Measurements from ENCODE around the gene FSTL3.
"Not testable (repeated sequence)": the region's sequence is repeated elsewhere in the genome, so short reads cannot be mapped to it uniquely, and the experiment has no call there.

FSTL3 gene

DNA sequence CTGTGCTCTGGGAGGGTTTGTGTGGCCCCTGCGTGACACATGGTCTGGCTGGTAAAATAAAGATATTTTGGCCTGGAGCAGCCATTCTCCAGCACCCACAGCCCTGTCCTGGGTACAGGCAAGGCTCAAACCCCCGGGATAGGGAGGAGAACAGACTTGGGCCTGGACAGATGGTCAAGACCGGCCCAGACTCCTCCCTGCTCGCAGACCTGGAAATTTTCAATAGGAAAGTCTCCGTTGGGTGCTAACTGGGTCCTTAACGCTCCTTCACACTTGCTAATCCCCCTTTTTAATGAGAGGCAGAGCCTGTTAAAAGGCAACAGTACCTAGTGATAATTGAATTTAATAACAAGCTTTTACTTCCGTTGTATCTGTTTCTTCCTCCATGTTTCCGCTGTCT lies 35.1 kb downstream of the FSTL3 start:
- DNase-seq, result no peak

DNA sequence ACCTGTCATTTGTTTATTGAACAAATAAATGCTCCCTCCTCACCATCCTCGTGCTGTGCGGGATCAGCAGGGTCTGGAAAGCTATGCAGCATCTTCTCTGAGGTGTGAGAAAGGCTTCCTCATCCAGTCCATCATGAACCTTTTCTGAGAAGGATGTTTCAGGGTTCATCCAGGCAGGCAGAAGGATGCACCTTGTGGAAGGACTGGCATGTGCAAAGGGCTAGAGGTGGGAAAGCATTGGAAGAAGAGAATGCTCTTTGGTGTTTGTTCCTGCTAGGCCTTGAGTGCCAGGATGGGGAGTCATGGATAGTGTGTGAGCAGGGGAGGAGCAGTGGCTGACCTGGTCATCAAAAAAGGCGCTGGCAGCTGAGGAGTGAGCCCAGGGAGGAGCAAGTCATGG lies 39.2 kb downstream of the FSTL3 start:
- no peak for DNase-seq

DNA sequence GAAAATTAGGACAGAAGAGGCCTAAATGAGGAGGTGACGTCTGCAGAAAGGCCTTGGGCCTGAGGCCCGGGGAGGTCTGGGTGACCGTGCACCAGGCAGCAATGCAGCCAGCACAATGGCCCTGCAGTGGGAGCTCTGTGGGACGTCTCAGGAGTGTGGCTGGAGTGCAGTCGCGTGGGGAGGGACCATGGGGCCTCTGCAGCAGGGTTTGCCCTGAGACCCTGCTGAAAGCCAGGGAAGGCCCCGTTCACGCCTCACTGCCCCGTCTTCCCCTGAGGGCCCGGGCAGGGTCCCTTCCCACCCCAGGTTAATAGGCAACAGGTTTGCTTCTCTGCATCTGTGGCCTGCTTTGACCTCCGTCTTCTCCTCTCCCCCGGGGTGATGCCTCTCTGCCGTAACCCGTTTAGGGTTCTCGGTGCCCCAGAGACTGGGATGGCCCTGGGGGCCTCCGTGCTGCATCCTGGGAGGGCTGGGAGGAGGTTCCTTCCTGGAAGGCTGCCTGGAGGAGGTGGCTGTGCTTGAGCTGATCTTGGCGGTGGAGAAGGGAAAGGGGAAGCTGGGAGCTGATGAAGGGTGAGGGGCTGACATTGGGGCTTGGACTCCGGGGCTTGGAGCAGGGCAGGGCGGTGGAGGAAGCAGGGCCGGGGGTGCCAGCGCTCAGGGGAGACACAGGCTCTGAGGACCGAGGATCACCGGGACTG lies 42.2 kb downstream of the FSTL3 start:
- DNase-seq, result no peak

DNA sequence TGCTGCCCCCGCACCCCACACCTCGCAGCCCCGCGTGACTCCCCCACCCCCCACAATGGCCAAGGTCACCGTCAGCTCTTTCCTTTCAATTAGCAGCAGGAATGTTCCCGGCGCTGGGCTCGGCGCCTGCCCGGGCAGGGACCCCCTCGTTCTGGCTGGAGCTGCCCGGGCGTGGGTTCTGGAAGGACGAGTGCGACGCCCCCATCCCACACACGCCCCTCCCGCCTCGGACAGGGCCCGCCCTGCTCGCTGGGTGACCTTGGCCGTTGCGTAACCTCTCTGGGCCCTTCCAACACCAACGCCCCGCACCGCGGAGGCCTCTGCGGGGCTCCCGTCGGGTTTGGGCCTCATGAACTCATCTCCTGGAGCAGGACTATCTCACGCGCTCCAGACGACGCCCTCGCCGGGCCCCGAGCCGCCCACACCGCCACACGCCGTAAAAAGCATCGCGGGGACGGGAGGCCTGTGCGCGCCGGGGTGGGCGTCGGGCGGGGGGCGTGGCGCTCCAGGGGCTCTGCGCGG lies 42.9 kb downstream of the FSTL3 start:
- no peak for DNase-seq

DNA sequence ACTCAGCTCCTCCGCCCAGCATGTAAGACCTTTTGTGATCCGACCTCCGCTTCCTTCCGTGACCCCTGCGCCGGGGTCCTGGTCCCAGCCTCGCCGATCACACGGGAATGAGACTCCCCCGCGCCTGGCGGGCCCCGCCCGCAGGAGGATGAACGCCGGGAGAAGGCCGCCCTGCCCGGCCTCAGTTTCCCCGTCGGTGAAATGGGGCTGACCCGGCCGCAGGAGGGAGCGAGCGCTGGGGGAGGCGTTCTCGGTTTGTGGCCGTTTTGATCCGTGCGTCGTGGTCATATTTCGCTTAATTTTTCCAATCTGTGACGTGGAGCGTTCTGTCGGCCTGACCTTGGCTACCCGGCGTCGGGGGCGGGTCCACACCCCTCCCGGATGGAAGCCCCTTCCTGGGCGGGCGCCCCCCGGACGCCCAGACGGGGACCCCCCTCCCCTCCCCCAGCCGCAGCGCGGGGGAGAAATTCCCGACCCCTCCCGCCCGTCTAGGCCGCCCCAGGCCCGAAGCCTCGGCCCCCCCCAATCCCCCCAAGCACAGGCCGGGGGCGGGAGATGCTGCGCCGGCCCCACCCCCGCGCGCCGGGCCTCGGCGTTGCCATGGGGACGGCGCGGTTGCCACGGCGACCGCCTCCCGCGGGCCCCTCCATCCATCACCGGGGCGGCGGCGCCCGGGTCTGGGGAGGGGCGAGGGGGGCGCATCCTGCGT lies 43.6 kb downstream of the FSTL3 start:
- no peak for DNase-seq

DNA sequence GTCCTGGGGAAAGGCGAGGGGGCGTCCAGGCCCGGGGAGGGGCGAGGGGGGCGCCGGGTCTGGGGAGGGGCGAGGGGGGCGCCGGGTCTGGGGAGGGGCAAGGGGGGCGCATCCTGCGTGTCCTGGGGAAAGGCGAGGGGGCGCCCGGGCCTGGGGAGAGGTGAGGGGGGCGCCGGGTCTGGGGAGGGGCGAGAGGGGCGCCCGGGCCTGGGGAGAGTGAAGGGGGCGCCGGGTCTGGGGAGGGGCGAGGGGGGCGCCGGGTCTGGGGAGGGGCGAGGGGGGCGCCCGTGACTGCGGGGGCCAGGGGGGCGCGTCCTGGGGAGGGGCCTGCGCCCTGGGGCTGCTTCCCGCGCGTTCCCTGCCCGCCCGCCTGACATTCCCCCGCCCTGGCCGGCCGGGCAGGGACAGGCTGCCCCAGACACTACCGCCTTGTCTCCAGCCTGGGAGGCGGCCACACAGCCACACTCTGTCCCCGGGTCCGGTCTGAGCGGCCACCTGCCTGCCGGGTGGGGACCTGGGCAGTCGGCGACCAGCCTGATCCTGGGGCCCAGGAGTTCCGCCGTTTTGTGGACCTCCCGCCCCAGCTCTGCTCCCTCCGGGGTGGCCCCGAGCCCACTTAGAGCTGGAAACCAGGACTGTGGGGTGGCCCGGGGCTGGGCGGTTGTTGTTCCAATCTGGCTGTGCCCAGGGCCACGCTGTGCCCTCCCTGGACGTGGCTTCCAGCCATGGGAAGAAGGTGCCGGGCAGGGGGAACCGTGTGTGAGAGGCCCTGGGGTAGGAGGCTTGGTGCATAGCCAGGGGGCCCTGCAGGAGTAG lies 44.4 kb downstream of the FSTL3 start:
- no peak for DNase-seq

DNA sequence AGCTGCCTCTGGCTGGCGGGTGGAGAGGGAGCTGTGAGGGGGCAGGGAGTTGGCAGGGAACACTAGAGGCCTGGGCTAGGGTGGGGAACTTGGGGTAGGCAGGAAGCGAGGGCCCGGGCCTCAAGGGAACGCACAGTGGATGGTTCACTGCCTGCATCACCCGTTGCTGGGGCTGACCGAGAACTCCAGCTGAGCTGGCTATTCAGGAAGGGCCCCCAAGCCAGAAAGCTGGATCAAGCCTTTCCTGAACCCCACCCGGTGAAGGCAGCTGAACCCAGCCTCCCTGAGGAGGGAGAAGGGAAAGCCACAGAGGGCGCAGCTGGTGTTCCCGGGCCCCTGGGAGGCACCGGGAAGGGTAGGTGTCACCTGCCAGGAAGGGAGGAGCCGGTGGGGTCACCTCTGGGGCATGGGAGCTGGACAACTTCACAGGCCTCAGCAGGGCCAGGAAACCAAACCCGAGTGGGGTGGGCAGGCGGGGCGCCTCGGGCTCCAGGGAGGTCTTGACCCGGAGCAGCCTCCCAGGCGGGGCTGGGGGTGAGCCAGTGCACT lies 46.4 kb downstream of the FSTL3 start:
- no peak for DNase-seq

DNA sequence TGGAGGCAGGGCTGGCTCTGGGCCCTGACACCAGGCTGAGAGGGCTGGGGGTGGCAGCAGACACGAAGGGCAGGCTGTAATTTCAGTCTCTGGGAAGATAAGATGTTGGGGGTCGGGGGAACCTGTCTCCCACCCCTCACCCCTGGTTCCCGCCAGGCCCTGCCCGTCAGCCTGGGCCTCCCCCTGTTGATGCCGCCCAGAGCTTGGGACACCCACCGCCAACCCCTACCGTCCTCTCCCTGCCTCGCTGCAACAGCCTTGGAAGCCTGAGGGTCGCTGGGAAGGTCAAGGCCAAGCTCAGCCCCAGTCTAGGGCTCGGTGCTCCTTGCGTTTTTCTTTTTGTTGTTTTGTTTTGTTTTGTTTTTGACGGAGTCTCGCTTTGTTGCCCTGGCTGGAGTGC lies 47.1 kb downstream of the FSTL3 start:
- DNase-seq, result no peak

DNA sequence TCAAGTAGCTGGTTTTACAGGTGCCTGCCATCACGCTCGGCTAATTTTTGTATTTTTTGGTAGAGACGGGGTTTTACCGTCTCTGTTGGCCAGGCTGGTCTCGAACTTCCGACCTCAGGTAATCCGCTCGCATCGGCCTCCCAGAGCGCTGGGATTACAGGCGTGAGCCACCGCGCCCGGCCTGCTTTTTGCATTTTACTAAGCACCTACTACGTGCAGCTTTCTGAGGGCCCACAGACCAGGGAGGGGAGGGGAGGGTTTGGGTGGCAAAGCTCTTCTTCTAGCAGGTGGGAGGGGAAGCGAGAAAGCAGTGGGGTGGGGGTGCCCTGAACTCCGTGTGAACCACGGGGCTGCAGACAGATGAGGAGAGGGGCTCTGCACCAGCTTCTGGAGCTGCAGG lies 47.5 kb downstream of the FSTL3 start:
- no peak for DNase-seq

DNA sequence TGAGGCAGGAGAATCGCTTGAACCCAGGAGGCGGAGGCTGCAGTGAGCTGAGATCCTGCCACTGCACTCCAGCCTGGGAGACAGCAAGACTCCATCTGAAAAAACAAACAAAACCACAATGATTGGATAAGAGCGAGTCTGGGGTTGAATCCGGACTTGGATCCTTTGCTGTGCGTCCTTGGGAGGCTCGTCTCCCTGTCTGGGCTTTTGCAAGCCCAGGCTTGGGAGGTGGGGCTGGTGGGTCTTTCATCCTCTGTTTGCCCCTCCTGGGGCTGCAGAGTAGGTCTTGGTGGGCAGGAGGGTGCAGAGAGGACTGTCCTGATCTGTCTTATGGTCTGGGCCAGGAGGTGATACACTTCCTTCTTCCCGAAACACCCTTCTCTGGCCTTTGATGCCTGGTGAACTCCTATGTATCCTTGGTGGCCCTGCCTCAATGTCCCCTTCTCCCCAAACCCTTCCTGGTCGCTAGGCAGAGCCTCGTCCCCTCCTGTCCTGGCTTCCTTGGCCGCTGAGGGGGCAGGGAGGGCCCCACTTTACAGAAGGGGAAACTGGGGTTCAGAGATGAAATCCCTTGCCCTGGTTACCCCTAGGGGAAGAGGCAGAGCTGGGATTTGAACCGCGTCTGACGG lies 49.4 kb downstream of the FSTL3 start:
- no peak for DNase-seq

DNA sequence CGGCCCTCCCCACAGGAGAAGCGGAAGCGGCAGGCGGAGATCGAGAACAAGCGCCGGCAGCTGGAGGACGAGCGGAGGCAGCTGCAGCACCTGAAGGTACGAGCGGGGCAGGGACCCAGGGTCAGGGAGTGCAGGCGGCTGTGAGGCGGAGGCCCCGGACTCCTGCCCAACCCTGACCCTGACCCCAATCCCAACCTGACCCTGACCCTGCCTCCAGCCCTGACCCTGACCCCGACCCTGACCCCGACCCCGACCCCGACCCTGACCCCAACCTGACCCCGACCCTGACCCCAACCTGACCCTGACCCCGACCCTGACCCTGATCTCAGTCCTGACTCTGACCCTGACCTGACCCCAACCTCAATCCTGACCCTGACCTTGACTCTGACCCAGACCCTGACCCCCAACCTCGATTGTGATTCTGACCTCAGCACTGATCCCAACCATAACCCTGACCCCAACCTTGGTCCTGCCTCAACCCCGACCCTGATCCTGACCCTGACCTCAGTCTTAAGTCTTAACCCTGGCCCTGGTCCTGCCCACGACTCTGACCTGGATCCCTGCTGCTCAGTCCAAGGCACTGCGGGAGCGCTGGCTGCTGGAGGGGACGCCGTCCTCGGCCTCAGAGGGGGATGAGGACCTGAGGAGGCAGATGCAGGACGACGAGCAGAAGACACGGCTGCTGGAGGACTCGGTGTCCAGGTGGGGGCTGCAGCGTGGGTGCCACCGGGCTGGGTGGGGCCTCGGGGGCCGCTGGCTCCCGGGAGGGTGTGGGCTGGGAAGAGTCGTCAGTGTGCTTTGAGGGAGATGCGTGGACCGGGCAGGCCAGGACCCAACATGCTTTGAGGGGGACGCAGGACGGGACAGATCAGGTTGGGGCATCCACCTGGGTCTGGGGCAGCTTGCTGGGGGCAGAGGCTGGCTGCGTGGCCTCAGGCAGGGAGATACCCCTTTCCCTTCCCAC lies 51.1 kb downstream of the FSTL3 start:
- DNase-seq, result no peak

DNA sequence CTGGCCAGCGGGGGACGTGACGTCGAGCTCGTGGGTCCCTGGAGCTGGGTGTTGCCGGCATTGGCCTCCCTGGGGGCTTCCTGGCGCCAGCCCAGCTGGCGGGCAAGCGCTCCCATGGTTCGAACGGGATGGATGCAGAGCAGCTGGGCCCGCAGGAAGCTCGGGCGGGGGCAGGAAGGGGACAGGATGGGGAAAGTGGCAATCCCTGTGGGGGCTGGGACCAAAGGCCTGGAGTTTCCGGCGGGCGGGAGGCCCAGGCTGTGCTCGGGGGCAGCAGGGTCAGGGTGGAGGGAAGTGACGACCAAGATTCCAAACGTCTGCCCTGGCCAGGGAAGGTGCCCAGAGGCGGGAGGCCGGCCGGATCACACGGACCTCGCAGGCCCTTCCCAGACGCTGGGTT lies 51.8 kb downstream of the FSTL3 start:
- DNase-seq, result no peak

DNA sequence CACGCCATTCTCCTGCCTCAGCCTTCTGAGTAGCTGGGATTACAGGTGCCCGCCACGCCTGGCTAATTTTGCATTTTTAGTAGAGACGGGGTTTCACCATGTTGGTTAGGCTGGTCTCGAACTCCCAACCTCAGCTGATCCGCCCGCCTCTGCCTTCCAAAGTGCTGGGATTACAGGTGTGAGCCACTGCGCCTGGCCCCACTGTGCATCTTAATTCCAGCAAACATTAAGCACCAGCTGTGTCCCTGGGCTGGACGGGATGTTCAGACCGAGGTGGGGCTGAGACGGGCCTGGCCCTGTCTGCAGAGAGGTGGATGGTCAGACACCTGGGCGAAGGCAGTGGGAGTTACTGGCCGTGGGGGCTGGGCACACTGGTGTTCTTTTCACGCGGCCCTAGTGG lies 53.4 kb downstream of the FSTL3 start:
- not testable (repeated sequence) for DNase-seq

DNA sequence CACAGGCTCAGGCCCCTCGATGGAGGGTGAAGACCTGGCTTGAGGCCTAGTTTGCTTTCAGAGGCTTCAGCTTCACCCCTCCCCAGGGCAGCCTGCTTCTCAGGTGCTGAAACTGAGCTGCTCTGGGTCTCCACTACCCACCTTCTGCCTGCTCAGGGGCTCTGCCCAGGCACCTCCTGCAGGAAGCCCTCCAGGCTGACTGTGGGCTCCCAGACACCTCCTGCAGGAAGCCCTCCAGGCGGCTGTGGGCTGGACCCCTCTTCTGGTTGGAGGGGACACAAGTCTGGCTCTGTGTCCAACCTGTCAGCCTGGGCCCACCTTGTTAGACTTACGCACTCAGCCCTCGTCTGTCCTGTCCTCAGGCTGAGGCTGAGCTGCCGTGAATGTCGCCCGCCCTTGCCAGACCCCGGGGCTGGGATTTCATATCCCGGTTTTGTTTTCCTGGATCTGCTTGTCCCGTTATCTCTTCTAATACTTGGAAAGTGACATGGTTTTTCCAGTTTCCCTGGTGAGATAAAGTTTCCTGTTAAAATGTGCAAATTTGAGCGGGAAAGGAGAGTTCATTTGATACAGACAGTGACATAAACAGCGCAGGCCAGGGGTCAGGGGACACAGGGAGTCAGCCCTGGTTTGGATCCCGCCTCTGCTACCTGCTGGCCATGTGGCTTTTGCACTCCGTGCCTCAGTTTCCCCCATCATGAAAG lies 53.9 kb downstream of the FSTL3 start:
- DNase-seq, result no peak

DNA sequence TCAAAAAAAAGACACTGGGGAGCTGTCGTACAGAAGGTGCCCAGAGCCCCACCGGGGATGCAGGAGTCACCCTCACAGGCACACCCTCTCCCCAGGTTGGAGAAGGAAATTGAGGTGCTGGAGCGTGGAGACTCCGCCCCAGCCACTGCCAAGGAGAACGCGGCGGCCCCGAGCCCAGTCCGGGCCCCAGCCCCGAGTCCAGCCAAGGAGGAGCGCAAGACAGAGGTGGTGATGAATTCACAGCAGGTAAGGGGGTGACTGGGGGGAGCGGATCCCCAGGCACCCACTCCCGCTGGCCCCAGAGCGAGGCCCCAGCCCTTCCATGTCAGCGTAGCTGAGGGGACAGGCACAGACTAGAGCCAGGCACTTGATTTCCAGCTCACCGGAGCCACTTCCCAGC lies 54.8 kb downstream of the FSTL3 start:
- no peak for DNase-seq

DNA sequence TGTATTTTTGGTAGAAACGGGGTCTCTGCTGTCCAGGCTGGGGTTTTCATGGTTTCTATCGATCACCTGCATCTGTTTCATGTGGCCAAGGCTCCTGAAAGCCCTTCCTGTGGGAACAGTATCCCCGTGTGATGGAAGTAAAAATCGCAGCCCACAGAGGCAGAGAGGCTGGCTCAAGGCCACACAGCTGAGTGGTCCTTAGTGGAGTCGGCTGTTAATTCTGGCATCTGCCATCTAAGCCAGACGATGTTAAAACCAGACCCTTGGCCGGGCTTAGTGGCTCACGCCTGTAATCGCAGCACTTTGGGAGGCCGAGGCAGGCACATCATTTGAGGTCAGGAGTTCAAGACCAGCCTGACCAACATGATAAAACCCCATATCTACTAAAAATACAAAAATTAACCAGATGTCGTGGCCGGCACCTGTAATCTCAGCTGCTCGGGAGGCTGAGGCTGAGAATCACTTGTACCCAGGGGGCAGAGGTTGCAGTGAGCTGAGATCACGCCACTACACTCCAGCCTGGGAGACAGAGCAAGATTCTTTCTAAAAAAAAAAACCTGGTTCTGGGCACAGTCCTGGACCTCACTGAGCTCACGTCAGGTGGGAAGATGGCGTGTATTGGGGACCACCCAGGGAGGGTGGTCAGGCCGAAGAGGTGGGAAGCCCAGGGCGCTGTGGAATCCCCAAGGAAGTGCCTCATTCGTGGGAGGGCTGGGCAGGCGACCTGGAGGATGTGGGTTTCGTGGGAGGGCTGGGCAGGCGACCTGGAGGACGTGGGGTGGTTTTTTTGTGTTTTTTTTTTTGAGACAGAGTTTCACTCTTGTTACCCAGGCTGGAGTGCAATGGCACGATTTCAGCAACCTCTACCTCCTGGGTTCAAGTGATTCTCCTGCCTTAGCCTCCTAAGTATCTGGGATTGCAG lies 56.2 kb downstream of the FSTL3 start:
- DNase-seq, result no peak

Data from GDM1 (cell line).